Ishikawa (cell line): Measurements from ENCODE around the gene DNTTIP2.

ENCODE experiments used
- CEBPB ChIP-seq: IDR thresholded peaks from 2 replicates; pipeline ENCODE4 v1.6.1; 2012
- CREB1 ChIP-seq: IDR thresholded peaks from 2 replicates; pipeline ENCODE4 v1.6.1; 2012; ENCODE audit warnings: low read depth
- EP300 ChIP-seq: IDR thresholded peaks from 2 replicates; pipeline ENCODE4 v1.6.1; 2012; ENCODE audit warnings: borderline replicate concordance
- FOXM1 ChIP-seq: IDR thresholded peaks from 2 replicates; pipeline ENCODE4 v1.6.1; 2012; ENCODE audit warnings: low read depth, borderline replicate concordance
- MAX ChIP-seq: IDR thresholded peaks from 2 replicates; pipeline ENCODE4 v1.6.1; 2012
- RAD21 ChIP-seq: IDR thresholded peaks from 2 replicates; pipeline ENCODE4 v1.6.1; 2012; ENCODE audit warnings: low read depth
- TAF1 ChIP-seq: IDR thresholded peaks from 2 replicates; pipeline ENCODE4 v1.6.1; 2012; ENCODE audit warnings: low read depth, mild to moderate bottlenecking
- TCF12 ChIP-seq: IDR thresholded peaks from 2 replicates; pipeline ENCODE4 v1.6.1; 2012; ENCODE audit warnings: low read depth
- YY1 ChIP-seq: IDR thresholded peaks from 2 replicates; pipeline ENCODE4 v1.6.1; 2012; ENCODE audit warnings: low read depth
- TF ChIP-seq, protein P1 (sequence below): IDR thresholded peaks from 2 replicates; pipeline ENCODE4 v1.6.1; 2012
- TF ChIP-seq, protein P2 (sequence below): IDR thresholded peaks from 2 replicates; pipeline ENCODE4 v1.6.1; 2012; ENCODE audit warnings: low read depth, mild to moderate bottlenecking

GRCh38 chr1:93824834-93825233 lies 54.2 kb downstream of the DNTTIP2 start:
- TF ChIP-seq CREB1: no peak
- TF ChIP-seq EP300: no peak
- TF ChIP-seq MAX: no peak
- TF ChIP-seq CEBPB: no peak
- TF ChIP-seq TAF1: no peak
- TF ChIP-seq RAD21: no peak
- no peak for TF ChIP-seq FOXM1
- TF ChIP-seq, protein P1, sequence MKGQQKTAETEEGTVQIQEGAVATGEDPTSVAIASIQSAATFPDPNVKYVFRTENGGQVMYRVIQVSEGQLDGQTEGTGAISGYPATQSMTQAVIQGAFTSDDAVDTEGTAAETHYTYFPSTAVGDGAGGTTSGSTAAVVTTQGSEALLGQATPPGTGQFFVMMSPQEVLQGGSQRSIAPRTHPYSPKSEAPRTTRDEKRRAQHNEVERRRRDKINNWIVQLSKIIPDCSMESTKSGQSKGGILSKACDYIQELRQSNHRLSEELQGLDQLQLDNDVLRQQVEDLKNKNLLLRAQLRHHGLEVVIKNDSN: no peak
- no peak for TF ChIP-seq TCF12
- TF ChIP-seq, protein P2, sequence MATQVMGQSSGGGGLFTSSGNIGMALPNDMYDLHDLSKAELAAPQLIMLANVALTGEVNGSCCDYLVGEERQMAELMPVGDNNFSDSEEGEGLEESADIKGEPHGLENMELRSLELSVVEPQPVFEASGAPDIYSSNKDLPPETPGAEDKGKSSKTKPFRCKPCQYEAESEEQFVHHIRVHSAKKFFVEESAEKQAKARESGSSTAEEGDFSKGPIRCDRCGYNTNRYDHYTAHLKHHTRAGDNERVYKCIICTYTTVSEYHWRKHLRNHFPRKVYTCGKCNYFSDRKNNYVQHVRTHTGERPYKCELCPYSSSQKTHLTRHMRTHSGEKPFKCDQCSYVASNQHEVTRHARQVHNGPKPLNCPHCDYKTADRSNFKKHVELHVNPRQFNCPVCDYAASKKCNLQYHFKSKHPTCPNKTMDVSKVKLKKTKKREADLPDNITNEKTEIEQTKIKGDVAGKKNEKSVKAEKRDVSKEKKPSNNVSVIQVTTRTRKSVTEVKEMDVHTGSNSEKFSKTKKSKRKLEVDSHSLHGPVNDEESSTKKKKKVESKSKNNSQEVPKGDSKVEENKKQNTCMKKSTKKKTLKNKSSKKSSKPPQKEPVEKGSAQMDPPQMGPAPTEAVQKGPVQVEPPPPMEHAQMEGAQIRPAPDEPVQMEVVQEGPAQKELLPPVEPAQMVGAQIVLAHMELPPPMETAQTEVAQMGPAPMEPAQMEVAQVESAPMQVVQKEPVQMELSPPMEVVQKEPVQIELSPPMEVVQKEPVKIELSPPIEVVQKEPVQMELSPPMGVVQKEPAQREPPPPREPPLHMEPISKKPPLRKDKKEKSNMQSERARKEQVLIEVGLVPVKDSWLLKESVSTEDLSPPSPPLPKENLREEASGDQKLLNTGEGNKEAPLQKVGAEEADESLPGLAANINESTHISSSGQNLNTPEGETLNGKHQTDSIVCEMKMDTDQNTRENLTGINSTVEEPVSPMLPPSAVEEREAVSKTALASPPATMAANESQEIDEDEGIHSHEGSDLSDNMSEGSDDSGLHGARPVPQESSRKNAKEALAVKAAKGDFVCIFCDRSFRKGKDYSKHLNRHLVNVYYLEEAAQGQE: no peak
- no peak for TF ChIP-seq YY1
